ENCODE data around the gene RTP3. TPM values are rescaled to one million over a fixed set of nuclear protein-coding genes. Genes with fewer than 3 reads are reported as not detected.
"Not testable (repeated sequence)": the region's sequence is repeated elsewhere in the genome, so short reads cannot be mapped to it uniquely, and the experiment has no call there.

RTP3 gene
- total RNA-seq, 1 donor from 2014 or later, result not detected

DNA sequence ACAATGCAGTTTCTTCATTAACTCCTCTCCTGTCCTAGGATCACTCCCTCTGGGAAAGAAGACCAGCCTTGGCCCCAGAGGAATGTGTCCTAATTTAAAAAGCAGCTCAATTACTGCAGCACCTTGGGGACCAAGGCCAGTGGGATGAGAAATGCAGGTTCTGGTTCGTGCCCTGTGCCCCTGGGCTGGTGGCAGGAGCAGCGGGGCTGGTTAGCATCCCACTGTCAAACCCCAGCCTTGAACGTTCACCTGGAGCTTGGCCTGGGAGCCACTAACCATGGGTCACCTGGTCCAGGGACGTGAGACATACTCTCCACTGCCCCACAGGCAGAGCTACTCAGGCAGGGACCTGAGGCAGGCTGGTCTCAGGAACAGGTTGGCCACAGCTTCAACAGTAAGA lies 8.4 kb upstream of the RTP3 start:
- DNase-seq (ENCODE audit: low spot score), result no peak
- intact Hi-C loops (cut with DNase I), result loop anchor here (2.0 to 5.0 kb wide), 2 partner anchors 68 to 141 kb away; no protein-coding TSS in a partner anchor

DNA sequence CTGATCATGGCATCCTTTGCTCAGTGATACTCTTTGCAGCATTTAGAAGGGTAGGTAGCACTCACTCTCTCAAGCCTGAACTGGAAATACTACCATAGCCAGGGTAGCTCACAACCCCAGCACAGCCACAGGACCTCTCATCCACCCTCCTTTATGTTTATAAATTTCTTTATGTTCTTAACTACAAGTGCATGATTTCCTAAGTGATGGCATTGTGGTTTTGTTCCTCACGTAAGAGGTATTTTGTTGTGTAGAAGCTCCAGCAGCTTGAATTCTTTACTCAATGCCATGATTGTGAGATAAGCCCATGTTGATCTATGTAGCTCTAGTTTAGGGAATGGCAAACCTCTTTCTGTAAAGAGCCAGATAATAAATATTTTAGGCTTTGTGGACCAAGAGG lies 7.9 kb upstream of the RTP3 start:
- DNase-seq (ENCODE audit: low spot score), result no peak
- intact Hi-C loops (cut with DNase I), result loop anchor here (2.0 to 10.0 kb wide), 3 partner anchors 67 to 405 kb away; no protein-coding TSS in a partner anchor

DNA sequence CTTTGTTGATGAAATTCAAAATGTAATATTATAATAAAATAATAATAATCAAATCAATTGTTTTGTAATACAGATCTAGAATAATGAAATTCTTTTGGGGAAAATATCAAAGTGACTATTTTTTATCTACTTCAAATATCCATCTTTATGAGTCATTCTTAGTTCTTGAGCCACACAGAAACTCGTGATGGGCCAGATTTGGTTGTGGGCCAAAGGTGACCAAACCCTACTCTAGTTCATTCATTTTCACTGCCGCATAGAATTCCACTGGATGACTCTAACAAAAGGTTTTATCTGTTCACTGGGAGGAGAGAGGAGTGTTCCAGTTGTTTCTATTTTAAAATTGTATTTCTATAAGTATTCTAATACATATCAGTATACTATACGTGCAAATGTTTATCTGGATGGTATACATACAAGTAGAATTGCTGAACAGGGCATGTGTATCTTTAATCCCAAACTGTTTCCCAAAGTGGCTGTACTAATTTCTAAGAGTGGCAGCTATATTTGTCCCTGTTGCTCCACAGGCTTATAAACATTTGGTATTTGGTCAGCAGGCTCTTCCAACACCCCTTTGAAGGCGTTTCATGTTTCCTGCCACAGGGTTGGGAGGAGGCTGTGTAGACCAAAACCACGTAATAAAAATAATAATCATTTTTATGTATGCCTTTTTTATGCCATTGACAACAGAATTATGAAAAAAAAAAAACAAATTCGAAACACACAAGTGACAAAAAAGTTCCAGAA lies 7.3 kb upstream of the RTP3 start:
- intact Hi-C loops (cut with DNase I), result loop anchor here (10.0 kb wide), 1 partner anchor 404 kb away; no protein-coding TSS in a partner anchor
- no peak for DNase-seq (ENCODE audit: low spot score)

DNA sequence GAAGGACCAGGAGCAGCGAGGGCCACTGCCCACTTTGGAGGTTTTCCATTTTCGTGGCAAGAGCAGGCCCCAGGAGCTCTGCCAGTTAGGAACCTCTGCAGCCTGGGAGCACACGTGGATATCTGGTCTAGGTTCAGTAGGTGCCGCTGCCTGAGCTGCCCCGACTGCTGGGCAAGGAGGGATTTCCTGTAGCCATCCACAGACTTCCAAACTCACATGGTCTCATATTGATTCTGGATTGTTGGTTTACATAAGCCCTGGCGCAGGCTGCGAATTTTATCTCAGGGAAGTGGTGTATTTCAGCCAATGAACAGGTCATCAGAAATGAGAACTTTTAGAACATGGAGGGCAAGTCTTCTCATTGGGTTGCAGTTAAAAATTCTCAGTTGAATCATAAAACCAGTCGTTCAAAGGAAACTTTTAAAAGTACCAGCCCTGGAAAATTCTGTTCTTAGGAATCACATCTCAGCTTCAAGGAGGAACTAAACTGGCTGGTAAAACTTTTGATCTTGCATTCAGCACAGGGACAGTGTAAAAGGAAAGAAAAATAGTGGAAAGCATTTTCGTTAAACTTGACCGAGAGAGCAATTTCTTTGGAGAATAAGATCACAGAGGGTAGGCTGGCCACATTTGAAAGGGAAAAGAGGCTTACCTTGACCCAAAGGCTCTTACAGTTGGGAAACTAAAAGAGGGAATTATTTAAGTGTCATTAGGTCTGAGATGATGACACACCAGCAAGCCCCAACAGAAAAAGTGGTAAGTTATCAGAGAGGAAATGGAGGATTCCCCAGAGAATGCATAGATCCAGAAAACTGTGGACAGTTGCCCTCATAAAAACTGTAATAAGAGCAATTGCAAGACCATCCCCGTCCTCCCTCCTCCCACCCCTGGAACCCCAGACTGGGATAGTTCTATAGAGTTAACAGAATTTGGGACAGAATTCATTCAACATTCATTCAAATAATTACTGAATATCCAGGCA lies 6.4 kb upstream of the RTP3 start:
- intact Hi-C loops (cut with DNase I), result loop anchor here (10.0 kb wide), 1 partner anchor 403 kb away; no protein-coding TSS in a partner anchor
- DNase-seq (ENCODE audit: low spot score), result no peak

DNA sequence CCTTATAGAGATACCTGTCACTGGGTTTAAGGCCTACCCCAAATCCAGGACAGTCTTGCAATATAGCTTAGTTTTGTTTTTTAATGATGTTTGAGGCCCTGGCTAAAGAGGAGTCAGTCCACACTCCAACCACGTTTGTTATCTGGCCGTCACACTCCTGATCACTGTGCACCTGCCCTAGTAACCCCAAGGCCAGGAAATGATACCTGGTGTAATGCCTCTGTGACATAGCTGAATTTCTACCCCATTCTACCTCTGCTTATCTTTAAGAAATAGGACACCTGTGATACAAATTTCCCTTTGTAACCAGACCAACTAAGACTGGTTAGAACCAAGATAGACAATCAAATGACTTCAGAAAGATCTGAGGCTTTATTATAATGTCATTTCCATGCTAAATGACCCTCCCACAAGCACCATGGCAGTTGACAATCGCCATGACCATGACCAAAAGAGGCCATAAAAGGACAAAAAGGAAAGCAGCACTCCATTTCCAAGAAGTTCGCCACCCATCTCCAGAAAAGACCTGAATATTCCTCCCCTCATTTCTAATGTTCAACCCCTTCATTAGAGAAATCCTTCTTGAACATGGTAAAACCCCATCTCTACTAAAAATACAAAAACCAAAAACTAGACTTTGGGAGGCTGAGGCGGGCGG lies 4.8 kb upstream of the RTP3 start:
- intact Hi-C loops (cut with DNase I), result loop anchor here (10.0 kb wide), 1 partner anchor 402 kb away; no protein-coding TSS in a partner anchor
- DNase-seq (ENCODE audit: low spot score), result no peak

DNA sequence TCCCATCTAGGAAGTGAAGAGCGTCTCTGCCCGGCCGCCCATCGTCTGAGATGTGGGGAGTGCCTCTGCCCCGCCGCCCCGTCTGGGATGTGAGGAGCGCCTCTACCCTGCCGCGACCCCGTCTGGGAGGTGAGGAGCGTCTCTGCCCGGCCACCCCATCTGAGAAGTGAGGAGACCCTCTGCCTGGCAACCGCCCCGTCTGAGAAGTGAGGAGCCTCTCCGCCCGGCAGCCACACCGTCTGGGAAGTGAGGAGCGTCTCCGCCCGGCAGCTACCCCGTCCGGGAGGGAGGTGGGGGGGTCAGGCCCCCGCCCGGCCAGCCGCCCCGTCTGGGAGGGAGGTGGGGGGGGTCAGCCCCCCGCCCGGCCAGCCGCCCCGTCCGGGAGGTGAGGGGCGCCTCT lies 3.3 kb upstream of the RTP3 start:
- intact Hi-C loops (cut with DNase I), result loop anchor here (10.0 kb wide), 1 partner anchor 400 kb away; no protein-coding TSS in a partner anchor
- not testable (repeated sequence) for DNase-seq (ENCODE audit: low spot score)

DNA sequence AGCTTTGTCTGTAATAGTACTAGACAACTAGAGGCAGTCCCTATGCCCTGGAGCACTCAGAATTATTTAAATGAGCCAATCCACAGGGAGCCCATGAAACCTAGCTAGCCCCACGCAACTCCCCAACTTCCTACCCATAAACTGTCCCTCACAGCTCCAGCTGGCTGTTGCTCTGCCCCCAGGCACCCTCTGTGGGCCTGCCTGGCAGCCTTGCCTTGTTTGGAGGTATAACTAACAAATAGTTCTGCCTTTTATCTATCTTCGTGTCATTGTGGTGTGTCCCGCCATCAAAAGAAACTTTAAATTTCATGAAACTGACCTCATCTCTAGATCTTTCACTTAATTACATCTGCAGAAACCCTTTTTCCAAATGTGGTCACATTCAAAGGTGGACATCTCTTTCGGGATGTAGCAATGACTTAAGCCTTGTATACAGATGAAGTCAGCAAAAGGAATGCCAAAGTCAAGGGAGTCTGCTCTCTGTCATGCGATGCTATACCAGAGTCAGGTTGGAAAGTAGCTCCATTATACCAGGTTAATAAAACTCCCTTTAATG lies 1.8 kb upstream of the RTP3 start:
- DNase-seq (ENCODE audit: low spot score), result no peak
- intact Hi-C loops (cut with DNase I), result loop anchor here (10.0 kb wide), 1 partner anchor 399 kb away; no protein-coding TSS in a partner anchor

DNA sequence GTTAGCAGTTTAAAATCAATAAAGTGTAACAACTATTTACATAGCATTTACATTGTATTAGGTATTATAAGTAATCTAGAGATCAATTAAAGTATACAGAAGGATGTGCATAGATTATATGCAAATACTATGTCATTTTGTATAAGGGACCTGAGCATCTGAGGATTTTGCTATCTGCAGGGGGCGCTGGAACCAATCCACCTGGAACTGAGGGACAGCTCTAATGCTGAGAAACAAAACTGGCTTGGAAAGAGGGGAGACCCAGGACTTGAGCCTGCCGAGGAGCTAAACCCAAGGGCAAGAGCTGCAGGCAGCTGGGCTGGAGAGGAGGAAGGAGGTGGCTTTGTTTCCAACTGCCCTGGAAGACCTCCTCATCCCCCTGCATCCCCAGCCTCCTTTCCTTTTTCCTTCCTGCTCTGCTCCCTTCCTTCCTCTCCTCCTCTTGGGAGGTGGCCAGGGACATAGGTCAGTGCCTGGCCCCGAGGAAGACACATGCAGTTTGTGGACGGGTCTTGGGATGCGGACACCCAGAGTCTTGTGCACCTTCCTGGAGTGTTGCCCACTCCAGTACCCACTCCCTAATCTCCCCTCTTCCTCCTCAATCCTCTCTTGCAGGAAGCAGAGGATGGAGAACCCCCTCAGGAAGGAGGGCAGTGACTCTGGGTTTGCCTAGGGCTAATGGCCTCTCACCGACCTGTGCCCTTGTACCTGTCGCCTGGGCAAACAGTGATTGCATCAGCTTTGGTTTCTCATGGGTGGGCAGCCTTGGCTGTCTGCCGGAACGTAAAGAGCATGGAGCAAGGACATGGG lies 825 bp upstream of the RTP3 start:
- intact Hi-C loops (cut with DNase I), result loop anchor here (10.0 kb wide), 1 partner anchor 398 kb away; no protein-coding TSS in a partner anchor
- no peak for DNase-seq (ENCODE audit: low spot score)

DNA sequence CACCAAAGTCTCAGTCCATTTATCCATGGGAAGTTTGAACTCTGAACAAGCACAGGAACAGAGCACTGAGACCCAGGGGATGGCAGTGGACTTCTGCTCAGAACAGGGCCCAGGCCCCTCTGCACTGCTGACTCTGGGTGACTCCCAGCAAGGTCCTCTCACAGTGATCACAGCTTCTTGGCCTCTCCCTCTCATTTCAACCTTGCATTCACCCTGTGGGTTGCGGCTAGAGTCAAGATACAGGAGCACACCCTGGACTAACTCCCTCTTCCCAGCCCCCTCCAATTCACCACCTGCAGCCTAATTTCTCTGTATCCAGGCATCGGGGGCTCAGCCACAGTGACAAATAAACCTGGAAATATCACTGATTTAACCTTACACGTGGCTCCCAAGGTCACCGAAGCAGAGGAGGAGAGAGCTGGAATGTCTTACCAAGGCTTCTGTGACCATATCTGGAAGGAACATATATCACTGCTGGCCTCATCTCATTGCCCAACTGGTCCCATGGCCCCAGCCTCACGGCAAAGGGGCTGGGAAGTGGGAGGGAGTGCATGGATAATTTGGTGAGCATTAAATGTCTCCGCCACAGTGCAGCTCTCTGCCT lies 1.2 kb downstream of the RTP3 start:
- intact Hi-C loops (cut with DNase I), result loop anchor here (10.0 kb wide), 1 partner anchor 396 kb away; no protein-coding TSS in a partner anchor
- no peak for DNase-seq (ENCODE audit: low spot score)

DNA sequence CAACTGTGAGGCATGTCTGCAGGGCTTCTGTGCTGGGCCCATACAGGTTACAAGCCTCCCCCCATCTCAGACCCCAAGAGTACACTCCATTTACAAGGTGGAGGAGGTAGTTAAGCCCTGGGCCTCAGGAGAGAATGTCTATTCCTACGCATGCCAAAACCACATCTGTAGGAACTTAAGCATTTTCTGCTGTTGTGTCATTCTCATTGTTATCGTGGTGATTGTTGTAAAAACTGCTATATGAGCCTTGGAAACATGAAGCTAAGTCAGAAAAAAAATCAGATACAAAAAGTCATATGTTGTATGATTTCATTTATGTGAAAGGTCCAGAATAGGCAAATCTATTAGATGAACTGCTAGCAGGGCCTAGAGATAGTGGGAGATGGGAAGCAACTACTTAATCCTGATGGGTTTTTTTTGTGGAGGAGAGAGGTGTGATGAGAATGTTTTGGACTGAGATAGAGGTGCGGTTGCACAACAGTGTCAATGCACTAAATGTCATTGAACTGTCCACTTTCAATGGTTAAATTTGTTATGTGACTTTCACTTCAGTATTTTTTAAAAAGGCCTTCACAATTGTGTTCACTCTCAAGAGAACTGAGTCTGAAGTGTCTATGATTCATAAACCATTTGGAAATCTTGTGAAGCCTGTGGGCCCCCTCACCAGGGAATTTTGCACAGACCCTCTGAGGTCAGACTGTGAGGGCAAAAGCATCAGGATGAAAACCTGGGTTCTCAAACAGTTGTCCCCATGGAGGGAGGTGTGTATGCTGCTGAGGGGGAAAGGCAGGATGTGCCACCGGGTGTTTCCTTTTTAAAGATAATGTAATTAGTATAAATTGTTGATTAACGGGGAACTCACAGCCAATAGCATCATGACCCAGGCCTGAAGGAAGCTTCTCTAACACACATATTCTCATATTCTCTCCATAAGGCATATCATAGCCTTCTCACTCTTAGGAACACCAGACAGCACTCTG lies 3.2 kb downstream of the RTP3 start:
- intact Hi-C loops (cut with DNase I), result no loop called here
- DNase-seq (ENCODE audit: low spot score), result no peak

DNA sequence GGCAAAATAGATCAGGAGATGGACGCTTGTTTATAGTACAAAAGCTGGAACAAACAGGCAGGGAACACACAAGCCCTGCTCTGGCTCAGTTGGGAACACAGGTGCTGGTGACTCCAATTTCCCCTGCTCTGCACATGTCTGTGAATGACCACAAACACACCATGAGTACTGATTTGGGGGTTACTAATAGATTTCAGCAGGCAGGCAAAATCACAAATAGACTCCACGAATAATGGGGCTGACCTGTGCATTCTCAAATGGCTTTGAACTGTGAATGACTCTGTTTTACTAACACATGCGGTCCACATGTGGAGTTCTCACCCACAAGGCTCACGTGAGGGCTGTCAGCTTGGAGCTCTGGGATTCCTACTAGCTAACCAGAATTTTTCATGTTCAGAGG lies 3.9 kb downstream of the RTP3 start:
- no peak for DNase-seq (ENCODE audit: low spot score)
- intact Hi-C loops (cut with DNase I), result no loop called here

DNA sequence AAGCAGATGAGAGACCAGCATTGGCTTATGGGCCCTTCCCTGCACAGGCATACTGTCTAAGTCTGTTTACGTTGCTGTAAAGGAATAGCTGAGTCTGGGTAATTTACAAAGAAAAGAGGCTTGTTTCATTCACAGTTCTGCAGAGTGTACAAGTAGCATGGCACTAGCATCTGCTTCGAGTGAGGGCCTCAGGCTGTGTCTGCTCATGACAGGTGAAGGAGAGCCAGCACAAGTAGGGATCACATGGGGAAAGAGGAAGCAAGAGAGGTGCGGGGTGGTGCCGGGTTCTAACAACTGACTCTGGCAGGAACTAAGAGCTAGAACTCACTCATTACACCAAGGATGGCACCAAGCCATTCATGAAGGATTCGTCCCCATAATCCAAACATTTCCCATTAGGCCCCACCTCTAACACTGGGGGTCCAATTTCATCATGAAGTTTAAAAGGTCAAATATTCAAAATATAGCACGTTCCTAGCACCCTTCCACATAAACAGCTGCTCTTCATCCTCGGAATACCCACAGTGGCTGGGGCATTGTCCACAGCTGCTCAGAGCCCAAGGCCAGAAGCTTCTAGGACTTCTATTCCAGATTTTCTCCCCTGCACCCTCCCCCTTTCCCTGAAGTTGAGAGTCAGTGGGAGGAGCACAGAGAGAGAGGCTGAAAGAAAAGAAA lies 5.6 kb downstream of the RTP3 start:
- intact Hi-C loops (cut with DNase I), result no loop called here

DNA sequence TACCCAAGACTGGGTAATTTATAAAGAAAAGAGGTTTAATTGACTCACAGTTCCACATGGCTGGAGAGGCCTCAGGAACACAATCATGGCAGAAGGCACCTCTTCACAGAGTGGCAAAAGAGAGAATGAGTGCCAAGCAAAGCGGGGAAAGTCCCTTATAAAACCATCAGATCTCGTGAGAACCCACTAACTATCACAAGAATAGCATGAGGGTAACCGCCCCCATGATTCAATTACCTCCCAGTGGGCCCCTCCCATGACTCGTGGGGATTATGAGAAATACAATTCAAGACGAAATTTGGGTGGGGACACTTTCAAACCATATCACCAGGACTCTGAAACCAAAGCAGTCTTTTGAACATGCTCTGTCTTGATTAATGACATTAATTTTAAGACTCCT lies 7.0 kb downstream of the RTP3 start:
- intact Hi-C loops (cut with DNase I), result no loop called here
- DNase-seq (ENCODE audit: low spot score), result no peak

More for the DNA sequence above, 5.6 kb downstream of the RTP3 start:
- DNase-seq (ENCODE audit: low spot score), result no peak

DNA sequence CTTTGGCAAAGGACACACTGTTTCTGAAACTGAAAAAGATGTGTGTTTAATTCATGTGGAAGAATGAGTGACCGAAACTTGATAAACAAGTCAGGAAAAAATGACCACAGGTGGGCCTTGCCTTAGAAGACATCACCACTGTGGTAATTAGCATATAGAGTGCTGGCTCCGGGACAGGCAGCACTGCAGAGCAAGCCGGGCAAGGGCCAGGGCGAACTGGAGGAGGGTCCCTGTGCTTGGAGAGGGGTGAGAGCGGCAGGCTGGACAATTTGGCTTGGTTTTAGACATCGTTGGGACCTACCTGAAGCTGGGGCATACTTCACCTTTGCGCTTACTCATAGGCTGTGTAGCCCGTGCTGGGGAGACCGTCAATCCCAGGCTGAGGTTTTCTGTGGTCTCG lies 8.2 kb downstream of the RTP3 start:
- no peak for DNase-seq (ENCODE audit: low spot score)
- intact Hi-C loops (cut with DNase I), result no loop called here

DNA sequence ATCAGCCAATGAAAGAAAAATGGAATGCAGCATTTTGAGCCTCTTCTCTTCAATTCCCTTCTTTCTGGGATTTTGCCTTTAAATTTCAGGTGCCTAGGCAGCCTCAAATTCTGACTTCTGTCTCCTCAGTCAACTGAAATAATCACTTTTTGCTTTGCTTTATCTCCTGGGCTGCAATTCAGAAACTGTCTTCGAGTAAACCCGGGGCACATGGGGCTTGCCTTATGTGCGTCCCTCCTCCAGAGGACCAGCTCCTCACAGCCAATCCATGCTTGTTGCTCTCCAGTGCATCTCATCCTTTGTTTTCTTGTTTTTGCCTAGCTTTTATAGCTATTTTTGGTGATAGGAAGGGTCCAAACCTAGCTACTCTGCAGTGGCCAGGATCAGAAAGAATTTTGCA lies 8.8 kb downstream of the RTP3 start:
- DNase-seq (ENCODE audit: low spot score), result no peak
- intact Hi-C loops (cut with DNase I), result no loop called here

DNA sequence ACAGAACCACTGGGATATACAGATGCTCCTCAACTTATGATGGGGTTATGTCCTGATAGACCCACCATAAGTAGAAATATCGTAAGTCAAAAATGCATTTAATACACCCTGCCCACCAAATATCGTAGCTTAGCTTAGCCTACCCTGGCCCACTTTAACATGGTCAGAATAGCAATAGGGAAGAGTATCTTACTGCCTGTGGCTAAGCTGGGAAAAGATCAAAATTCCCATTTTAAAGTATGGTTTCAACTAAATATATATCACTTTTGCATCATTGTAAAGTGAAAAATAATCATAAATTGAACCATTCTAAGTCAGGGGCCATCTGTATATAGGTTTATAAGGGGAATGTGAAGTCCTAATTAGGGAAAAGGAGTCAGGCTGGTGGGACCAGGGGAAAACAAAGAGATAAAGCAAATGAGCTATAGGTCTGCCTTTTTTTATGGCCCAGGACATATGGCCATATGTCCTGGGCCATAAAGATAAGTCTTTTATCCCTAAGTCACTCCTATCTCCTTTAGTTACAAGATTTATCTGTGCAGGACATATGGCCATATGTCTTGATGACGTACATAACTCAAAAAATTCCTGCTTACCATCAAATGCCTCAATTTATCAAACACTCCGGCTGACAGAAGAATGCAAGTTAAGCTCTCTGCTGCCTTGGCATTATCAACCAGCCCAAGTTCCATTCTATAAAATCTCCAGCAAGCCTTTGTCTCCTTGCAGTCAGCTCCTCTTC lies 11.2 kb downstream of the RTP3 start:
- no peak for DNase-seq (ENCODE audit: low spot score)
- intact Hi-C loops (cut with DNase I), result no loop called here

Data from cardiac septum (tissue), 1 donor.